Left renal pelvis (tissue), 4 donors: ENCODE results near the gene FAM53A. TPM values are rescaled to one million over a fixed set of nuclear protein-coding genes. Genes with fewer than 3 reads are reported as not detected.

Experiments
- DNase-seq, 4 donors: peaks; one replicate each; pipeline ENCODE4 v3.0.0-alpha.2; 2013; ENCODE audit warnings: low read depth in 4 of 4, low spot score in 3 of 4
- polyA plus RNA-seq, 4 donors: library from polyadenylated mRNA; unstranded; fragments of 120-200 nt; gene quantifications; one replicate each; pipeline ENCODE4 v1.2.1, GENCODE V29; 2013; ENCODE audit not compliant: insufficient read length in 4 of 4

The FAM53A gene
- polyA plus RNA-seq, 4 donors = 0.85 to 2.6 (median 1.5) TPM

DNA sequence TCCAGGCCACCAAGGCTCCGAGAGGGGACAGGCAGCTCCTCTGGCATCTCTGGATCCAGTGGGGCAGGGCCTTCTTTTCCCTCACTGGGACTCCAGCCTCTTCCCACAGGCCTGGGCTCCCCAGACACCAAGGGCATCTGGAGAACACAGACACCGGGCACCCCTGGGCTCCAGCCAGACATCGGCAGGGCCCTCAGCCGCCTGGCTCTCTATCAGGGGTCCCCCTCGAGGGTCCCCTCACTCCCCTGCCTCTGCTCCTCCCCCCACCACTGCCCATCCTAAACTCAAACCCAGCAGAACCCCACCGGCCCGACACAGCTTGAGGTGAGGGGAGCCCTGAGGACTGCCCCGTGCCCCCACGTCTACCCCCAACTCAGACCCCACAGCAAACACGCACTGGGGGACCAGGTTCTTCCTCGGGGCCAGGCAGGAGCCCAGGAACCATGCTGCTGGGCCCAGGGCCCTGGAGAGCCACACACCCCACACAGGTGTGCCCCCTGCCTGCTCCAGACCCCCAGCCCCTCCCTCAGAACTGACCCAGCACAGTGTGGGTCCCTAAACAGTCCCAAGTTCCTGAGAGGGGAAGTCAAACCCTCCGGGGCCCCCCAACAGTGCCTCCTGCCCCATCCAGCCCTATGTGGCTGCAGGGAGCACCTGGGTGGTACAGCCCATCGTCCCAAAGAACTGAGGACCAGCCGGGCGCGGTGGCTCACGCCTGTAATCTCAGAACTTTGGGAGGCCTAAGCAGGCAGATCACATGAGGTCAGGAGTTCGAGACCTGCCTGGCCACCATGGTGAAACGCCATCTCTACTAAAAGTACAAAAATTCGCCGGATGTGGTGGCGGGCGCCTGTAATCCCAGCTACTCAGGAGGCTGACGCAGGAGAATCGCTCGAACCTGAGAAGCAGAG, 86.8 kb downstream of the FAM53A start:
- no peak for DNase-seq

DNA sequence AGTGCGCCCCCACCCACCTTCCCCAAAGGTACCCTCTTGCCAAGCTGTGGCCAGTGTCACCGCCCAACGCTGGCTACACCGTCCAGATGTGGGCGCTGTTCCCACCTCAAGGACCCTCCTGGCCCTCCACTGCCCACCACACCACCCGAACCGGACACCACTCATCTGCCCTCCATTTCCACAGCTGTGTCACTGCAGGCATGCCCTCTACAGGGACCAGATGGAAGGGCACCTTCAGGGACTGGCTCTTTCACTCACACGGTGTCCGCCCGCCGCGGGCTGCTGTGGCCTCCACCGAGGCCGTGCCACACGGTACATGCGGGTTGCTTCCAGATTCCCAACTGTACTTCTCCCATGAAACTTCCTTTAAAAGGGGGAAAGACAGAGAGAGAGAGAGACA, 87.7 kb downstream of the FAM53A start:
- no peak for DNase-seq

GRCh38 chr4:1595789-1596325, 88.3 kb downstream of the FAM53A start:
- no peak for DNase-seq

DNA sequence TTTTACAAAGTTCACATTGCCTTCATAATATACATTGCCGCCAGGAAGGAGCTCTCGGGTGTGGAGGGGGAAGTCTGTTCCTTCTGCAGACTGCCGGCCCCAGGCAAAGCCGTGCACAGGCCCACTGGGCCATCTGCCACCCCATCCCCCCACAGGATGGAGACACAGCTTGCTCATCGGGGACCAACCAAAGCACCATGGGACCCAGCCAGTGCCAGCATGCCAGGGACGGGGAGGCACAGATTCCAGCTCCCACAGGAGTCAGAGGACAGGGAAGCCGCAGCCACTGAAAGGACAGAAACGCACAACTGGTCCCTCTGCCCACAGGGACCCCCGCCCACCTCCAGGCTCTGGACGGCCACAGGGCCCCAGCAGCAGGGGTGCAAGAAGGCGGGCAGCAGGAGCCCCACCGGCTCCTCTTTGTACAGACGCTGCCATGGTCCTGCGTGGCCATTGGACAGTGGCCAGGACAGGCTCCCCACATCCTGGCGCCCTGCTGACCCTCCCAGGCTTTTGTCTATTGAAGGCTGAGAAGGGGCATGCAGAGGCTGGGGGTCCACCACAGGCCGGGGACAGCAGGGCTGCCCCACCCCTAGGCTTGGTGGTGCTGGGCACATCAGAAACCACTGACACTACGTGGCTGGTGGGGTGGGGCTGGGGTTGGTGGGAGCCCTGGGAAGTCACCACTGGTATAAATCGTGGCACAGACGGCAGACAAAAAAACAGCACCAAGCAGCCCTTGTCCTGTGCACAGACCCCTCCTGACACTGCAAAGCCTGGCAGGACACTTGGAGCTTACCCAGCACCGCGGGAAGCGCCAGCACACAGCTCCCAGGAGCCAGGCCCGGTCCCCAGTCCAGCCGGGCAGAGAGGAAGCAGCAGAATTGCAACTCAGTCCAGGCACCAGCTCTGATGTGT, 89.0 kb downstream of the FAM53A start:
- no peak for DNase-seq

DNA sequence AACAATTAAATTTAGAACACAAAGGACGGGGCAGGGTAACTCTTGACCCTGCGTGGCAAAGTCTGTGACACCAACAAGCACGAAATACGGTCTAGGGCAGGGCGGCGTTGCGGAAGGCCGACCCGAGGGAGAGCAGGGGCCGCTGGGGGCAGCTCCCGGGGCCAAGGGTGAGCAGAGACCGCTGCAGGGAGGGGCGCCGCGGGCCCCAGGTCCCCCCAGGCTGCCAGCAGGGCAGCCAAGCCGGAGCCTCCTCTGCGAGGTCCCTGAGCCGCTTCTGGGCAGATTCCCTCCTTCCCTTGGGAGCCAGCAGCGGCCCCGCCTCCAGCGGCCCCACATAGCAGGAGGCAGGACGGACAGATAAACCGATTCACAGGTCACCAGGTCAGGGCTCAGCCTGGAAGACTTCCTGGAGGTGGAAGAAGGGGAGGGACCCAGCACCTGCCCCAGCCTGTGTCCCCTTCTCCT, 90.2 kb downstream of the FAM53A start:
- no peak for DNase-seq

- no peak for DNase-seq
Measured at GRCh38 chr4:1593458-1593857, 90.7 kb downstream of the FAM53A start.

DNA sequence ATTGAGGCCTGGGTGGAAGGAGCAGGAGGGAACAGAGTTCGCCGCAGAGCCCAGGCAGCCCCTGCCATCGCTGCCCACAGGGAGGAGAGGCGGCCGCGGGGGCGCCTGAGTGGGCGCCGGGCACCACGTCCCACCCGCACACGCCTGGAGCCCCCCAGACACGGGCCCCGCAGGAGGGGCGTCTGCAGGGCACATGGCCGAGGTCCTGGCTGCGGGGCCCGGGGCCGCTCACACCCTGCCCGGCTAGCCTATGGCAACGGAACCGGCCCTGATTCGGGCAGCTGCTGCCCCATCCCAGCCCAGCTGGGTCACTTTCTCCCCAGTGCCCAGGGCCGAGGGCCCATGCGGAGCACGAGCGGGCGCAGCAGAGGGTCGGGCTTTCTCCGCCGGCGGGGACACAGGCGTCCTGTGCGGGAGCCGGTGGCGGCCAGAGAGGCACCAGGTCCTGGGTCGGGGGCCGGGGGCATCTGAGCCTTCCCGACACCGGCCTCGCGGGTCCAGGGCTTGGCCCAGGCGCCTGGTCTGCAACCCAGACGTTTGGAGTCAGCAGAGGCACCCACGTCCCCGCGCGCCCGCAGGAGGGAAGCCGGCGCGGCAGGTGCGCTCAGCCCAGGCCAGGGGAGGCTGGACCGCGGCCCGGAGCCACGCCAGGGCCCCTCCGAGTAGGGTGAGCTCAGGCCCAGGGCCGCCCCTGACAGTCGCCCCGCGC, 91.2 kb downstream of the FAM53A start:
- DNase-seq = no peak

DNA sequence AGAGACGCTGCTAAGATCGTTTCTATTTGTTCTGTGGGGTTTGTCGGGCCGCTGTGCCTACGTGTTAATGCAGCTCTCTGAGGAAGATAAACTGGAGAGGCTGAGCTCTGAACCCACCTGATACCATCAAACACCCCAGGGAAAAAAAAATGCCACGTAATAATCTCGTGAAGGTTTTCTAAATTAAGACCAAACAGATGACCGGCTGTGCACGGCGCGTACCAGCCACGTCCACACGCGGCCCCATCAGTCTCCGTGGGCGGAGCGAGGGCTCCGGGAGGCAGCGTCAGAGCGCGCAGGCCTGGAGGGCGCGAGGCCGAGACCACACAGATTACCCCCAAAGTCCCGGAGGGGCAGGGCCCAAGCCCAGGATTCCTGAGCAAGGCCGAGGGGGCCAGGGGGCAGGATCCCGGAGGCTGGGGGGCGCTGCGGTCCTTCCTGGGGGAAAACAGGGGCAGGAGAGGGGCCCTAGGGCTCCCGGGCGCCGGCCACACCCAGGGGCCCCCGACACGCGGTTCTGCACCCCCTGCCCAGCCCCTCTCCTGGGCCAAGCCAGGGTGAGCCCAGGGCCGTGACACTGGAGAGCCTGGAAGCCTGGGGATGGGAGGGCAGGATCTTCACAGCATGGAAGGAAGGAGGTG, 91.9 kb downstream of the FAM53A start:
- DNase-seq = no peak

DNA sequence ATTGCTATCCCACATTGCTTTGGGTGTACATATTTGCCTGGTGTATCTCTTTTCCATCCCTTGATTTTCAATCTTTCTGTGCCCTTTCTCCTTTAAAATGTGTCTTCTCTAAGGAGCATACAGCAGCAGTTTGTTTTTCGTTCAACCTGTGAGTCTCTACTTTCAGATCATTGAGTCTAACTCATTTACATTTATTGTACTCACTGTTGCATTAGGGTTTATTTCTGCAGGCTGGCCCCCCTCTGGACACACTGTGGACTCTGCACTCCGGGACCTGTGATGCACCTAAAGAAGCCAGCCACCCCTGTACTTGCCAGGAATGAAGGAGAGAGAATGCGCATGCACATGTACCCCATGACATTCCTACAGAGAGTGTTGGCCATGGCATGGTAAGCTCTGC, 93.0 kb downstream of the FAM53A start:
- DNase-seq = no peak

- no peak for DNase-seq
Measured at GRCh38 chr4:1590244-1590643, 93.9 kb downstream of the FAM53A start.

Other genes with a start within 250 kb of the FAM53A start
- 100 to 1,000 TPM in 1 of 4 donors, 10 to 100 TPM in 3; 60.9 to 106 (median 87.9) TPM for gene SLBP, start 28.0 kb upstream of the FAM53A start, polyA plus RNA-seq
- 10 to 100 TPM; 34.4 to 52.6 (median 37.3) TPM for gene TMEM129, start 37.0 kb upstream of the FAM53A start, polyA plus RNA-seq
- 10 to 100 TPM; 39.7 to 52.7 (median 41.8) TPM for gene TACC3, start 37.2 kb upstream of the FAM53A start, polyA plus RNA-seq
- gene FGFR3, start 109.0 kb upstream of the FAM53A start, polyA plus RNA-seq = 100 to 1,000 TPM in 1 of 4 donors, 10 to 100 TPM in 2, 1 to 10 TPM in 1; 2.7 to 136 (median 75.1) TPM
- gene LETM1, start 171.8 kb upstream of the FAM53A start, polyA plus RNA-seq = 10 to 100 TPM; 14.8 to 30.4 (median 21.2) TPM
- 10 to 100 TPM; 73.6 to 85.8 (median 81.7) TPM for gene NSD2, start 187.1 kb upstream of the FAM53A start, polyA plus RNA-seq